Dermis microvascular lymphatic vessel endothelial cell (primary cell): ENCODE measurements around the gene GRK5. TPM values are rescaled to one million over a fixed set of nuclear protein-coding genes. Genes with fewer than 3 reads are reported as not detected.
A peak's percentile ranks its signal among the peaks of the same experiment; 100 is the strongest.

Experiments
- DNase-seq, 2 donors: peaks; one replicate each; pipeline versions ENCODE4 v3.0.0 to v3.0.0-alpha.2; 2010; ENCODE audit warnings: low read depth in 2 of 2
- total RNA-seq: library from RNA; depleted of rRNA; stranded (reverse); fragments of >200 nt; gene quantifications from 2 replicates; pipeline ENCODE4 v1.2.1, GENCODE V29; 2014

The GRK5 gene
- total RNA-seq, 1 donor from 2014 or later, result 28.0 TPM

DNA sequence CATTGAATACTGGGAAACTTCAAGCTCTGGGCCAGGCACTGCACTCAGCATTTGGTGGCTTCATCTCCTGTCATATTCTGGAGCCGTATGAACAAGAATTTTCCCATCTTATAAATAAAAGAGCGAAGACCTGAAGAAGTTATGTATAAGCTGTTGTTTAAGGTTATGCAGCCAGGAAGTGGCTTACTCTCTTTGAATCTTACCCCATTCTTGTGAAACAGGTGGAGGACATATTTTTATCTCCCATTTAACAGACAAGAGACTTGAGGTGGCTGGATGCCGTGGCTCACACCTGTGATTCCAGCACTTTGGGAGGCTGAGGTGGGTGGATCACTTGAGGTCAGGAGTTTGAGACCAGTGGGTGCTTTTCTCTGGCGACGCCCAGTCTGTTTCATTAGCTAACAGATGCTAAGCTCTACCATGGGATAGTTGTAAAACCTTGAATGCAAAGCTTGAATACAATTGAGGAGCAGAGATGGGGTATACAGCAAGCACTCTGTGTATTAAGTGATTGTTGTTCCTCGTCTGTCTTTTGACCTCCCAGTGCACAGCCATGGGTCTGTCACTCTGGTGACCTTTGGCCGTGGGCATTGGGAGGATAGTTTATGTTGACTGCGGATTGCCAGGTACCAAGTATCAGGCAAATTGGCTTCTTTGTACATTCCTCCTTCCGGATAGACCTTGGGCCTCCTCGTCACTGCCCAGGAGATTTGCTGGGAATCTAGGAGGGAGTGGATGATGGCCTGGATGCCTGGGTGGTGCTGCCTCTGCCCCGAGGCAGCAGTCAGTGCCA lies 85.8 kb downstream of the GRK5 start:
- DNase-seq, result no peak

GRCh38 chr10:119296703-119297102 lies 89.3 kb downstream of the GRK5 start:
- DNase-seq, result no peak

GRCh38 chr10:119297207-119297968 lies 90.0 kb downstream of the GRK5 start:
- DNase-seq, result no peak

- DNase-seq, result no peak
These were observed 91.4 kb downstream of the GRK5 start for GRCh38 chr10:119298810-119299209.

DNA sequence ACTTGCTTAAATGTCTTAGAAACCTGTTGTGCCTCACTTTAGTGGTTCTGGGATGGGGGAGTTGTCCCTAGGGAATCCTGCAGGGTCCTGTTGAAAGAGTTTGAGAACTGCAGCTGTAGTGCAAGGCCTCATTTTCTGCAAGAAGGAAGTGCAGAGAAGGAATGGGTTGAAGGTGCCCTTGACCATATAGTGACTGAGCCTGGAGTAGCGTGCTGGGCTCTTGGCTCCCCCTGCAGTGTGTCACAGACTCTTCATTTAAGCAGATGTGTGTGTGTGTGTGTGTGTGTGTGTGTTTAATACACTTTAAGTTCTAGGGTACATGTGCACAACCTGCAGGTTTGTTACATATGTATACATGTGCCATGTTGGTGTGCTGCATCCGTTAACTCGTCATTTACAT lies 92.2 kb downstream of the GRK5 start:
- DNase-seq, result peak in 1 of 2 donors; percentile 36

DNA sequence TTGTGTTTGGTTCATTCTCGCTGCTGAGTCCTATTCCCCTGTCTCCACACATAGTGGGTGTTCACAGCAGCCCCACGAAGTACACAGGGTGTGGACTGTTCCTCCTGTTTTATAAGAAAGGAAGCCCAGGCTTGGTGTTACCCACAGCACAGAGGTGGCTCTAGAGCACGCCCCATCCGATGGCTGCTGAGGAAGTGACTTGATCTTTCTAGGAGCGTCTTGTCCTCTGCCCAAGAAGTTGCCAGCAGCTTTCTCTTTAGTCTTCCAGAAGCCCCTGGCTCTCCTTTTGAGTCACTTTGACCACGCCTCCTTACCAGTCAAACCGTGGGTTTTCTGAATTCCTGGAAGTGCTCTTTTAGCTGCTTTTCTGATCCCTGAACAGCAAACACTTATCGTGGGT lies 94.0 kb downstream of the GRK5 start:
- peak in 1 of 2 donors; percentile 30 for DNase-seq

- no peak for DNase-seq
These were observed 94.8 kb downstream of the GRK5 start for GRCh38 chr10:119302172-119302571.

DNA sequence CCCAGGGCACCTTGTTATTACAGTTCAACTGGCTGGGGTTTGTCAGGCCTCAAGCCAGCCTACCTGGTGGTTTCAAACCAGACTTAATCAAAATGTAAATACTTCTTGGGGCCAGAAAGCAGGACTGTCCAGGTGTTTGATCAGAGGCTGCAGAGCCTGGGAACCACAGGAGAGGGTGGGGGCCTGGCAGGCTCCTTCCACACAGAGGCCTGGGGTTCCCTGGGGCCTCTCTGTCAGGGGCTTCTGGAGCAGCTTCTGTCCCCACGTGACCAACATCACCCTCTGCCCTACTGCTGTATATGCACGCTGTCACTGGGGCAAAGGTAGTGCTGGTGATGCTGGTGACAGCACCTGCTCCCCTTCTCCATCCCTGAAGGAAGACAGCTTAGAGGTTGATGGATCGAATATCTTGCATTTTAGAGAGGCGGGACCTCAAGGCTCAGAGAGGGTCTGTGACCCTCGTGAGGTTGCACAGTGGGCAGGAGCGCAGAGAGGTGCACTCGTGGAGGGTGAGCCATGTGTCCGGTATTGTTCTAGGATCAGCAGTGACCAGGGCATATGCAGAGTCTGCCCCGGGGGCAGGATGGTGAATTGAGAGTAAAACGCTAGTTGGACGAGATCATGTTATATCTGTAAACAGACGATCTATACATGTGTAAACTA lies 95.4 kb downstream of the GRK5 start:
- DNase-seq, result no peak

GRCh38 chr10:119303886-119304285 lies 96.5 kb downstream of the GRK5 start:
- DNase-seq, result no peak

DNA sequence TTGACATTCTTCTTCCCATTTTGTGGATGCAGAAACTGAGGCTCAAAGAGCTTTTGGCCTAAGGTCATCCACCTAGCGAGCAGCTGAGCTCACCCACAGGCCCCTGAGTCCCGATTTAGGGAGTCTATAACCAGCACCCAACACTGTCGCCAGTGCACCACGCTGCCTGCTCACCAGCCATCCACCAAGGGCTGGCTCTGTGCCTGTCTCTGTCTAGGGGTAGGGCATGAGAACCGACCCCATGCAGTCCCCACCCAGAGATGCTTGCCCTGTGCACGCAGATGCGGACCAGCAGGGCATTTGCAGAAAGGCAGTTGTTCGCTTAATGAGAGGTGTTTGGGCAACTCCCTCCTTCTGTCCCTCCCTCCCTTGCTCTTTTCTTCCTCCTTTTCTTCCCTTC lies 97.2 kb downstream of the GRK5 start:
- no peak for DNase-seq

DNA sequence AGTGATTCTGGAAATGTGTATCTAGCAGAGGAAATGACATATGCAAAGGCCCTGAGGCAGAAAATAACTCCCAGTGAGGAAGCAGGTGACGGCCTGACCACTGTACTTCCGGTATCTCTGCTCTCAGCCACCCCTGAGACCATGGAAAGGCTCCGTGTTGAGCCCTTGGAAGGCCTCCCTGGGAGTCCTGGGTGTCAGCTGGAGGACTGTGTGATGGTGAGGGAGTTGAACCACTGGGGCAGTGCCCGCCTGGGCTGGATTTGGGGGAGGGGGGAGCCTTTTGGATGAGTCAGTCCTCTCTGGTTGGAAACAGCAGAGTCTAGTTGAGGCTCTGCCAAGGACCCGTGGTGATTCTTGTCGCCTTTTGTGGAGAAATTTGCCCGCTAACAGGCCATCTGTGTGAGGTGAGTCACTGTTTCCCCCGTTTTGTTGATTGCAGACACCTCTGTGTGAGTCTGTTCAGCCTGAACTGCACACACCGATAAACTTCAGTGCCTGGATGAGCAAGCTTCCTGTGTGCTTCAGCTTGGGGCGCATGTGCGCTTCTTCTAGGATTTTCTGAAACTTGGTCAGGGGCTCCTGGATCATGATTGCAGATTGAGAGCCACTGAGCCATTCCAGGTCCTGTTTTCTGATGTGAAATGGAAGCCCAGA lies 98.6 kb downstream of the GRK5 start:
- DNase-seq, result peak; percentile 99 to 100

GRCh38 chr10:119306514-119306951 lies 99.2 kb downstream of the GRK5 start:
- peak; percentile 29 to 87 for DNase-seq

DNA sequence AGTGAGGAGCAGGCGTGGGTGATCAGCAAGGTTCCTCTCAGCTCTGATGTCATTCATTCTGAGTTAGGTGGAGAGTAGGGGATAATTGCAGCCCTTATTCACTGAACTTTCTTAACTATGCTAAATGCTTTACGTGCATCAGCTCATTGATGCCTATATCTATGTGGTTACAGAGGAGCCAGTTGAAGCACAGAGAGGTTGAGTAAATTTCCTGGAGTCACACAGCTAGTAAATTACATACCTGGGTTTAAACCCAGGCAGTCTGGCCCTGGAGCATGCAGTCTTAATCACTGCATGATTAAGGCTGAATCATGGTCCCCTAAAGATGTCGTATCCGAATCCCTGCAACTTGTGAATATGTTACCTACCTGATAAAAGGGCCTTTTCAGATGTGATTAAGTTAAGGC lies 99.6 kb downstream of the GRK5 start:
- DNase-seq, result no peak

GRCh38 chr10:119308089-119308488 lies 100.7 kb downstream of the GRK5 start:
- no peak for DNase-seq

GRCh38 chr10:119308551-119309422 lies 101.4 kb downstream of the GRK5 start:
- DNase-seq, result peak in 1 of 2 donors; percentile 40

GRCh38 chr10:119309423-119309770 lies 102.0 kb downstream of the GRK5 start:
- DNase-seq, result no peak

GRCh38 chr10:119310806-119311205 lies 103.4 kb downstream of the GRK5 start:
- DNase-seq, result no peak

GRCh38 chr10:119312241-119312640 lies 104.9 kb downstream of the GRK5 start:
- no peak for DNase-seq

DNA sequence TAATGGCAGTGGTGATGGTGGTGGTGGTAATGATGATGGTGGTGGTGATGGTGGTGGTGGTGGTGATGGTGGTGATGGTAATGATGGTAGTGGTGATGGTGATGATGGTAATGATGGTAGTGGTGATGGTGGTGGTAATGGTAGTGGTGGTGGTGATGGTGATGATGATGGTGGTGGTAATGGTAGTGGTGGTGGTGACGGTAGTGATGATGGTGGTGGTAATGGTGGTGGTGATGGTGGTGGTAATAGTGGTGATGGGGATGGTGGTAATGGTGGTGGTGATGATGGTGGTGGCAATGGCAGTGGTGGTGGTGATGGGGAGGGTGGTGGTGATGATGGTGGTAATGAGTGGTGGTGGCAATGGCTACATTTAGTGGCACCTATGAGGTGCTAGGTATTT lies 105.7 kb downstream of the GRK5 start:
- no peak for DNase-seq

GRCh38 chr10:119313644-119314043 lies 106.3 kb downstream of the GRK5 start:
- DNase-seq, result no peak

DNA sequence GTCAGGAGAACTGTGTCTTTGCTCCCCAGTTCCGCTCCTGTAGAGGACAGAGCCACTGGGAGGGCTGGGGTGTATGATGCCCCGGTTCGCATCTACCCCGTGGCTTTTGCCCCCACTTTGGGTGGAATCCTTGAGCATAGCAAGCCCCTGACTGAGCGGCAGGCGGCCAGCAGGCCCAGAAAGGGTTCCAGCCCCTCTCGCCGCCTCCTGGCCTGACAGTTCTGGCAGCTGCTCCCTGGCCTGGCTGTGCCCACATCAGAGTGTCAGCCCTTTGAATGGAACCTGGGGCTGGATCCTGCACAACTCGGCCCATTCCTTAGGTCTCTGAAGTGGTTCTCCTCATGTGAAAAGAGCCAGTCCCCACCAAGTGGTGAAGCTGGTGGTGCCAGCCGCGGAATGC lies 106.7 kb downstream of the GRK5 start:
- no peak for DNase-seq
